Right lobe of liver (tissue), 4 donors: ENCODE measurements around the gene FGFR4.

Experiments used
- CTCF ChIP-seq, 4 donors: fragments of 200-600 bp in 3 of 4; fragments of 450-650 bp in 1 of 4; IDR thresholded peaks; one replicate each; pipeline versions ENCODE4 v1.5.1 to v1.8.0; 2016 to 2022; ENCODE audit warnings: antibody characterized with exemption in 4 of 4, mild to moderate bottlenecking in 2 of 4
- POLR2A ChIP-seq: fragments of 450-650 bp; IDR thresholded peaks from one replicate; pipeline ENCODE4 v1.6.1; 2017; ENCODE audit warnings: antibody characterized with exemption, mild to moderate bottlenecking
- donor health status: DM: no; HTN: no; CAD: no.
- donor health status: DM: no; HTN: no; CAD: no.
- donor health status: DM: no; HTN: yes; CAD: no.

GRCh38 chr5:177041936-177042335 lies 44.8 kb upstream of the FGFR4 start:
- TF ChIP-seq CTCF (IDR thresholded peaks at IDR 0.05) = no peak
- TF ChIP-seq POLR2A = no peak
